HG03060 (cell line): Measurements from ENCODE around the gene XIRP2.

Experiments
- ATAC-seq: cut with Tn5 transposase; IDR thresholded peaks from one replicate; pipeline ENCODE4 v1.9.1; 2021; ENCODE audit warnings: low read depth, moderate number of reproducible peaks; ENCODE audit not compliant: unreplicated experiment

XIRP2 gene

DNA sequence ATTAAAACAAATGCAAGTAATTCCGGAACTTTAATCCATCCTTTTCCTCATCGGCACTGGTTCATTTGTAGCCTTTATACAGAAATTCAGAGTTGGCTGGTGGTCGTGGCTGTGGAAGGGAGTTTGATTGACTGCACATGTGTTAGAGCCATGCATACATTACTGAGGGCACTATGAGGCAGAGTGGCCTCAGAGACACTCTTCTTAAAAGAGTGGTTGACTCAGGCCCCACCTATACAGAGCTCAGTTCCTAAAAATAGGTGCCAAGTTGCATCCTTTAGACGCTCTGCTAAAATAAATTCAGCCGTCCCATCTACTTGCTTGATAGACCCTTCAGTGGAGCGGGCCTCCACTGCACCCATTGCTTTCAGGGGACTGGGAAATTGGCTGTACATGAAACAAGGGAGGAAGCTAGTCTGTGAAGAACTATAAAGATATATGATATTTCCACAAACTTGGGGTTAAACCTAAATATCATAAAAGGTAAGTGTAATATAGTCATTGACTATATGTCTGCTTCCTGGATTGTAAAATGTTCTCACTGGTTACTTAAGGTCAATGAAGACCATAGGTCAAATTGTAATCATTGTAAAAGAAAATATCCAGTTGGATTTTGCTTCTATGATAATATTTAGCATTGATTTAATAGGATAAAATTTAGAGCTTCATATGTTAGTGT, 298.9 kb downstream of the XIRP2 start:
- no peak for ATAC-seq

DNA sequence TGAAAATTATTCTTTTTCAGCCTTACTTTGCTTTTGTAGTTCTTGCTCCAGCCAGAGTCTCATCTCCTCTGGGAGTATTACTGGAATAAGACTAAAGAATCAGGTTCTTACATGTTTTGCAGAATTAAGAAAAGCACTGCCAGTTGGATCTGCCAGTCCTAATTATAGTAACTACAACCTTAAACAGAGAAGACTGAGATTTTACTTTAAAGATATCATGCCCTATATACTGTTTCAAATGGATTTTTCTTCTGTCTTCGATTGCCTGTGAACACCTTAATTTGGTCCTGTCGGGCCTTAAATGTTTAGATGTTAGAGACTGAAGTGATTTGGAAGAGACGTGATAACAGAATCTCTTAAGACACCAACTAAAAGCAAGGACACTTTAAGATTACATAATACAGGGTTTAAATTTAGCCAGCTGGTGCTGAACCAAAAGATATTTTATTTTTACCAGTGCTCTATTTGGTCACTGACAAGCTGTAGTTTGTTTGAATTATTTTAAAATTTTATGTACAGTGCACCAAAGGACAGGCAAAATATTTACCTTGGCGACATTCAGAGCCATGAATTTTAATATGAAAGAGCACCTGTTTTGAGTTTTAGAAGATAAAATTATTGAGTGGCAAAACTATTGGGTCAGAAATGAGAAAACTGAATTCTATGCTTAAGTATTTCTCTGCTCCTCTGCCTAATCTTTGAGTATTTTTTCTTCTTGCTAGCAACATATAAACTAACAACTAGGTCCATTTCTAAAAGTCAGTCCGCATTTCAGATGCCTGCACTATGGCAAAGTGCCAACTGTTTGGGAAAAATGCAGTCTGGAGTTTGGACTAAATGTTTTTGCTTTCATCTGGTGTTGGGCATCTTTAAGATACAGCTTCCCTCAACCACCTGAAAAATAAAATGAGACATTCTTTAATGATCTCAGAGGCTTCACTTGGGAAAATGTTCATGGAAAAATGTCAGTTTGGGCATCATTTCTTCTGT, 300.0 kb downstream of the XIRP2 start:
- ATAC-seq, result no peak

DNA sequence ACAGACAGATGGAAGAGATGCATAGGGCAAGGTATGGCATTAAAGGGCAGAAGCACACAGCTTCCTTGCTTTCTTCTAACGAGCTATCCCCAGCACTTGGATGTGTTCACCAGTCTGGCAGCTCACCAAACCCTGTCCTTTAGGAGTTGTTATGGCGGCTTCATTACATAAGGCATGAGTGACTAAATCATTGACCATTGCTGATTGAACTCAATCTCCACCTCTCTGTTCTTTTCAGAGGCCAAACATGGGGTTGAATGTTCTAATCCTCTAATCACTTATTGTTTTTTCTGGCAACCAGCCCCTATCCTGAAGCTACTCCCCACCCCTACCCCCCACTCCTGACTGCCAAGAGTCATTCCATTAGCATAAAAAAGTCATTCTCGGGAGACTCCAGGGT, 301.8 kb downstream of the XIRP2 start:
- no peak for ATAC-seq

DNA sequence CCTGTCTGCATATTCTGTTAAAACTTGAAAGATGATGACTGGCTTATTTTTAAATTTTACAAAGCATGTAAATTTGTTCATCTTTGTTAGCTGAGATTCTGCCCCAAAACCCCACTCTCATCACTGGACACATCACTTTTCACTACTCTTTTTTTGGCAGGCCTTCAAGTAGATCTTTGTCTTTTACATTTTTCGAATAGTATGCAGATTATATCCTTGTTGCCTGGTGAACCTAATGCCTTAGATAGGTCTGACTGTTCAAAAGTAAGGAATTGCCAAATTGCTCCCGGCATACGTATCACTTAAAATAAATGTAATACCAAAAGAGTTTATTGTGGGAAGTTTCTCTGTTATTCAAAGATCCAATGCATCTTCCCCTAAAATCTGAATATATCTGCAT, 303.3 kb downstream of the XIRP2 start:
- ATAC-seq, result no peak

DNA sequence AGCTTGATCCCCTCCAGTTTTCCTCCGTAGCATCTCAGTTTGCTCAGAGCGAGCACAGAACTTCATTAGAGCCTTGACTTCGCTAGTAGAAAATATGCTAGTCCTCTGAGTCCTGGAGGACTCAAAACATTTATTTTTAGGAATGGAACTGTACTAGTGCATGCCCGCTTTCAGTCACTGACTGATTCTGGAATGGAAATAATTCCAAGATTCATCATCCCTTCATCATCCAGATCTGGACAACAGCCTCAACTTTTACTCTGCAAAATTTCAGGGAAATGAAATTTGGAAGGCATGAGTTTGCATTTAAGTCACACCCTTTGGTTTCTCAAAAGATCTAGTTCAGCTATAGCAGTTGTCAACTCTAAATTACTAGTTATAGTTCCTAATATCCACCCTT, 304.6 kb downstream of the XIRP2 start:
- ATAC-seq, result no peak

DNA sequence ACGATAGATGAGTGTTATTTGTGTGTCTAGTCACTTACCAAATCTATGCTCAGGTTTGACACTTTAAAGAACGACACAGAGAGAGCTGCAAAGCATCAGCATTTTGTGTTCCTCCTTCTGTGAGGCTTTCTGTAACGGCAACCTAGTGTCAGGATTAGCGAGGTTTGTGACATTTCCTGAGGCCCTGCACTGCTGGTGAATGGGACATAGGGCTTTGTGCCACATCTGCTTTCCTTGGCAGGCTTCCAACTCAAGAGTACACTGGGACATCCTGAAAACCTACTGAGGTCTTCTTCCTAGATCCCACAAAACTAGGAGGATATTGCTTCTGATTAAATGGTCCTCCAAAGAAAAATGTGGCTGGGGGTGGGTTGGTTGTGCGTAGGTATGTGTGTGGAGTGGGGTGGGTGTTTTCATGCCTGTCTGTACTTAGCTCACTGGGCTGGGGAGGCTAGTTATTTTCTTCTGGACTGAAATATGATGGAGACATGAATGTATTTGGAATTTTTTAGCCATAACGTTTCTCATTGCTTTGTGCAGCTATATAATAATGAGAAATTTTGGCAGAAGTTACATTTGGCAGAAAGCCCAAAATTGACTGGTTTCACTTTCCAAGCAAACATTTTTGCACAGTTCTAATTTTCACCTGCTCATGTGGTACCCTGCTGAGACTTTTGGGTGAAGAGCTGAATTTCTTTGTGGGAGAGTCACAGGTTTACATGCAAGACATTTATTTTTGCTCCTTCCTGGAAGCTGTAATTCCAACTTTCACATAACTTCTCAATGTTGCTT, 308.4 kb downstream of the XIRP2 start:
- ATAC-seq, result no peak

DNA sequence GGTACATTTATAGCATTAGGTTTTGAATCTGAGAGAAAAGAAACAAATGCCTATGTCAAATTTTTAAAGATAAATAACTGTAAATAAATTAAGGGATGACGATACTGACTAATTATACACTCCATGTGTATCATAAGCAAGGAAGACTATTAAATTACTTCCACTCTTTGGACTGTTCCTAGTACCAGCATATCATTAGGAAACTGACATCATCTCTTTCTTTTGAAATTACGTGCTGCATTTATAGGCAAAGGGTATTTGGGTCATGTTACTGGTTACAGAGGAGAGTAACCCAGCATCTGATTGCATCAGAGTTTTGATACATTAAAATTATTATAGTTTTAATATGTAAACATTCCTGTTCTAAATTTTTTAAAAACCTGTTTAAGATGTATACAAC, 309.7 kb downstream of the XIRP2 start:
- ATAC-seq, result no peak

DNA sequence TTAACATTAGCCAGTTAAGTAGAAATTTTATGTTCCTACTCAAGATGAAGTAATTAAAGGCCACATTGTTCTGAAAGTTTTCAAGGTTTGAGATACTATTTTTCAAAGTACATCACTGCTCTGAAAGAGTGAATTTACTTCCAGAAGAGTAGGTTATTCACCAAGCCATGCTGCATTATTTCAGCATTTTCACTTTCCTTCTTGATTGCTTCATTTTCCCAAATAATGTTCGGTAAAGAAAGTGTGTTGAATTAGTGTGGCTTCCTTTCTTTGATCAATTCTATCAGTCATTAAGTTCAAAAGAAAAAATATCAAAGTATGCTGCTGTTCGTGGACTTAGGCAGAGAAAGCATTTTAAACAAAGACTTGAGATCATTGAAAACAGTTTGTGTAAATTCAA, 310.3 kb downstream of the XIRP2 start:
- ATAC-seq, result no peak

DNA sequence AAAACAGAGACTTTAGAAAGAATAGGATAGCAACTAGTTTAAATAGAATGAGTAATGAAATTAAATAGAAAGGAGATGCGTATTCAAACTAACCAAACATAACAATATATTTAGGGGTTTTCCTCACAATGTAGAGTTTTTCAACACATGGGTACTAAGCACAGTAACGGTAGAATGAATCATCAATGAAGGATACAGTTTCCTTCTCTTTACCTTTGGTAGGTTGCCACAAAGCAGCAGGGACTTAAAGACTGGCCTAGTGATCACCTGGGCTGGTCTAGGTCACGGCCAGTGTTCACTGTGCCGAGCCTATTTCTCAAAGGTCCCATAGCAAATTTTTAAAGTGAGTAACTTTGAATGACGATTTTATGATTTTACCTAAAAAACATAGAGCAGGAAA, 311.7 kb downstream of the XIRP2 start:
- ATAC-seq, result no peak

DNA sequence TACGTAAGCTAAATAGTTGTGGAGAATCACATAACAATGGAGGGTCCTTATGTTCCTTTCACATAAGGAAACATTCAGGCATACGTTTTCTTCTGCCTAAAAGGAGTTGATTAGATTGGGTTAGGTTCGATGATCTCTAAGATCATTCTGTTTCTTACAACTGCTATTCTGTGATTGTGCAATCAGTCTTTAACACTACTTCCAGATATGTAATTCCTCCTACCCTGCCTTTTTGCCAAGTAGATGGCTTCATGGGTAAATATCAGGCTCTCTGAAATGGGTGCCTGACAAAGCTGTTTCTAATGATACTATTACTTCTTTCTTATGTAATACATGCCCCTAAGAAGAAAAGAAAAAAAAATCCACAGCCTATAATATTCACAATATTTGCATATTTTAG, 321.5 kb downstream of the XIRP2 start:
- ATAC-seq, result no peak

DNA sequence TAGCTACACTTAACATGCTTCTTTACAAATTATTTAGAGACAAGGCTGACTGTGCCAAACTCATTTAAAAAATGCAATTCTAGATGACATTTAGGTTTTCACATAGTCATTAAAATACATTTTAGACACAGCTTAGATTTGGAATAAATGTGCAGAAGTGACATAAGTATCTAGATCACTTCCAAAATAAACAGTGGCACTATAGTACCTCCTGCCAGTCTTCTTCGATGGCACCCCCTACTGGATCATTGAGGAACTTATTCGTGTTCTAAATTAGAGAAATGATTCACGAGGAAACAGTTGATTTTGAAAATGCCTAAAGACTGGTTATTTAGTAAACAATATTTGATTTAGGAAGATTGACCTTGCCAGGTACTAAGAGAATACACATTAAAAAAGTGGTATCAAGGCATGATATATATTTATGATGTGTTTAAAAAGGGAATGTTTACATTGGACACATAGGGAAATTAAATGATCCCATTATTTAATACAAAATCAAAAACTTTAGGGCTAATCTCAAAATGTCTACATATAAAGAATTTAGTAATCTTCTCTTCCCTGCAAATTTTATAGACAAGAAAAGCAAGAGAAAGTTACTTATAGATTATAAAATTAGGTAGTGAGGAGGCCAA, 323.9 kb downstream of the XIRP2 start:
- peak; percentile 94 for ATAC-seq

DNA sequence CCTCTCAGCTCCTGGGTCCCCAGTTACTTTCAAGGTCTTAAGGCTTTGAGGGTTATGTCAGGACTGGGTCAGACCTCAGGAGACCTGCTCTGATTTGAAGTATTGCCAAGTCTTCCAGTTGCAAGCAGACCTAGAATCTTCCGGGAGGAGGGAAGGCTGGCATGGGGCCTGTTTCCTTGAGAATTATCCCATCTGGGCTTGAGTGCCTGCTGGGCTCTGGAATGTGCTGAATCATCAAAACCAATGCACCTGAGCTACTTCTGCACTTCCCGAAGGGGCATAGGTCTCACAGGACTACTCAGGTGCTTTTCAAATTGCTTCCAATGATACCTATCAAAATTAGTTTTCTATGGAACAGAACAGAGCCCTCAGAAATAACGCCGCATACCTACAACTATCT, 327.3 kb downstream of the XIRP2 start:
- ATAC-seq, result no peak

DNA sequence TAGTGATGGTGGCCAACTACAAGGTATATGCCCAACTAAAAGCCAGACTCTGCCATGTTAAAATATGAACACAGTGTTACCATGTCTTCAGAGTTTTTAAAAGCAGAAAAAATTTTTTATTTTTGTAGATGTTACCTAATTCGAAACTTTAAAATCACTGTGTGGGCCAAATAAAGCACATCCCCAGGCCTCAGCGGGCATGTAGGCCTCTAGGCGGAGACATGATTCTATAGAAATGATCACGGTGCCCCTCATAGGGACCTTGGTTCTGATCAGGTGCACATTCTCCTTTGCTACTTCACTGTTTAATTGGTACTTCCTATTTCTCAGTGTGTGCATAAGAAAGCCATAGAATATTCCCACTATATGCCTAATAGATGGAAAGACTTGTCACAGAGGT, 349.2 kb downstream of the XIRP2 start:
- no peak for ATAC-seq

DNA sequence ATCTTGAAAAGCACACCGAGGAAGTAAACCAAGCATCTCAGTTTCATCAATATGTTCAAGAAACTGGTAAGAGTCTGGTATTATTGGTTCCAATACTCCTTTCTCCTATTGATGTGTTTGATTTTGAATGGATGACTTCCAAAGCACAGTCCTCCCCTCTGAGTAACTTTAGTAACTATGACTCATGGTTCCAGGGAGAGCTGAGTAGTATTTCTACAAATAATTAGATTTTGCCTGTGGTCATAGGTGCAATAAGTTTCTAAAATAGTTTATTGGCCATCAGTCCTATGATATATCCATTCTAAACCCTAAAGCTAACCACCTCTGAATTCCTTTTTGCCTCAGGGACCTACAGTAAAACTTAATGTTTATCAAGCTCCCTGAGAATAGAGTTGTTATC, 352.4 kb downstream of the XIRP2 start:
- no peak for ATAC-seq

DNA sequence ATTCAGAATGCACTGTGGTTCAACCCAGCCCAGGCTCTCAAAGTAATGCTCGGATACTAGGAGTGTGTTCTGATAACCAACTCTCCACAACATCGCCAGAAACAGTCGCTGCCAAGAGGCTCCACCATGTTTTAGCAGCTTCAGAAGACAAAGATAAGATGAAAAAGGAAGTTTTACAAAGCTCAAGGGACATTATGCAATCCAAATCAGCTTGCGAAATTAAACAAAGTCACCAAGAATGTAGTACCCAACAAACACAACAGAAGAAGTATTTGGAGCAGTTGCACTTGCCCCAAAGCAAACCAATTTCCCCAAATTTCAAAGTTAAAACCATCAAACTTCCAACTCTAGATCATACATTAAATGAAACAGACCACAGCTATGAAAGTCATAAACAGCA, 360.9 kb downstream of the XIRP2 start:
- ATAC-seq, result no peak

DNA sequence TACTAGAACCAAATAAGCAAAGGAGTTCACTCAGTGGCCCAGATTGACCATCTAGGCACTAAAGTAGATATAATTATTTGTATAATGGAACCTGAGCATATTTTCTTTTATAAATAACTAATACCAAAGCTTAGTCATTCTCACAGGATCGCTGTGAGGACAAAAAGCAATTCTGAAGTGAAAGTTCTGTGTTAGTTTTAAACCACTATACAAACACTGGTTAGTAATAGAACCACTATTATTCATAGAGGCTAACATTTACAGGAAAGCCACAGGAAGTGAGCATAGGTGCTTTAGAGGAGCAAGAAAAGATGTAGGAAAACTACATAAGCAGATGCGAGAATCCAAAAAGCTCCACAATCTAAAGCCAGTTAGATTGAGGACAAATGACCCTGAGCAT, 364.7 kb downstream of the XIRP2 start:
- ATAC-seq, result no peak

DNA sequence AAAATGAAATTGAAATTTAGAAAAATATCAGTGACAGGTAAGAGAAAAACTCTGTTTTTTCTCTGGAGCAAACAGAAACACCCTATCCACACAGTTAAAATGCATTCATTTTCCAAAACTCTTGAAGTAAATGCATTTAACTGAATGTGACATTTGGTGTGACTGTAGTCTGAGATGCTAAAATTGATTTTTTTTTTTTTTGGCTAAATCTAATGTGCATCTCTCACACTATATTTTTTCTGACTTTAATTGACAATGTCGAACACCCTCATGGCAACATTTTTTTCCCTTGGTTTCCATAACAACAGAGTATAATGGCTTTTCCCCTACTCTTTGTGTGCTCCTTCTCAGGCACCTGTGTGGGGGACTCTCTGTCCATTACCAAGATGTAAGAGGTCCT, 366.4 kb downstream of the XIRP2 start:
- ATAC-seq, result no peak

DNA sequence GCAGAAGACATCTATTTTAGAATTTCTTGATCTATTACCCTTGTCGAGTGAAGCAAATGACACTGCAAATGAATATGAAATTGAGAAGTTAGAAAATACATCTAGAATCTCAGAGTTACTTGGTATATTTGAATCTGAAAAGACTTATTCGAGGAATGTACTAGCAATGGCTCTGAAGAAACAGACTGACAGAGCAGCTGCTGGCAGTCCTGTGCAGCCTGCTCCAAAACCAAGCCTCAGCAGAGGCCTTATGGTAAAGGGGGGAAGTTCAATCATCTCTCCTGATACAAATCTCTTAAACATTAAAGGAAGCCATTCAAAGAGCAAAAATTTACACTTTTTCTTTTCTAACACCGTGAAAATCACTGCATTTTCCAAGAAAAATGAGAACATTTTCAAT, 370.4 kb downstream of the XIRP2 start:
- no peak for ATAC-seq

DNA sequence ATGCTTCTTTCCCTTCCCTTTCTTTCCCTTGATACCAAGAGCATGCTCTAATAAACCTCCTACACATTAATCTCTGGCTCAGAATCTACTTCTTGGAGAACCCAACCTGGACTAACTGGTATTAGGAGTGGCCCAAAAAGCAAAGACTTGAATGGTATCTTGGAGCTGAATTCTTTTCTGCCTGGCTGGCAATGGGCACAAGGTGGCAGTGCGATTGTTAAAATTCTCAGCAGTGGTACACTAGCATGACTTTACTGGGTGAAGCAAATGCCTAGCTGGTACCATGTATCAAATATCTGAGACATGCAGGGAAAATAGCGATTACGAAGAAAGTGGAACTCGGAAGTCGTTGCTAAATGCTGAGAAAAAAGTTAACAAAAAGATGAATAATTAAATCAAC, 376.1 kb downstream of the XIRP2 start:
- ATAC-seq, result no peak

DNA sequence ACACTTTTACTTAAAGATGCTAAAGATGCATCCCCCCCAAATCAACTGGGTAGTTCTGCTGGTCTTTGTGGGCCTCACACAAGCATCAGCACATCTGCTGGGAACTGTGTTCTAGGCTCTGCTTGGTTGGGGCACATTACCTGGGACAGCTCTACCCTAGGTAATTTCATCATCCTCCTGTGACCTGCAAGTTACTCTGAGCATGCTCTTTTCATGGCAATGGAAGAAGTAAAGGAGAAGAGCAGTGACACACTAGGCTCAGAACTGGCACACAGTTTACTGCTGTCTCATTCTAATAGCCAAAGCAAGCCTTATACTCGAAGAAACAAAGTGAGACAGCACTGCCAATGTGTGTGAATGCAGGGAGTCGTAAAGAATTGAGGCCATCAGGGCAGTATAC, 376.7 kb downstream of the XIRP2 start:
- ATAC-seq, result no peak

DNA sequence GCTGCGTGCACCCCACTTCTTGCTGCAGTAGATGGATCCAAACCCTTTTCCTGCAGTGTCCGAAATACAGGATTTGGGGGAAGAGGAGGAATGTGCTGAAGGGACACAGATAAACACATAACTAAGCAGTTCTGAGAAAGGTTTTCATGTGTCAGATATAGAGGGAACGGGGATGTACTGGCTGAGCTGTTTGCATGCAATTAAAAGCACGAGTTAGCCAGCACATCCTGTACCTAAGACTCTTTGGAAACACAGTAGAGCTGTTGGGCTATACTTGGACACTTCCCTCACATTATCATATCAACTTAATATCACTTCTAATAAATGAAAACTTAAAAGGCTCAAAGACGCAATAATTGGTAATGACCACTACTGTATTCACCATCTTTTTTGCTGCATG, 377.4 kb downstream of the XIRP2 start:
- no peak for ATAC-seq
